Measurements from ENCODE around the gene DNAH1.

The DNAH1 gene

GRCh38 chr3:52393959-52394670, 78.0 kb downstream of the DNAH1 start:
- no peak for DNase-seq

- DNase-seq: no peak
These were observed 78.8 kb downstream of the DNAH1 start for GRCh38 chr3:52394751-52395502.

- DNase-seq: no peak
These were observed 79.4 kb downstream of the DNAH1 start for GRCh38 chr3:52395503-52395865.

GRCh38 chr3:52396011-52396906, 80.1 kb downstream of the DNAH1 start:
- no peak for DNase-seq

GRCh38 chr3:52396907-52397591, 80.9 kb downstream of the DNAH1 start:
- DNase-seq: no peak

- DNase-seq: no peak
These were observed 81.7 kb downstream of the DNAH1 start for GRCh38 chr3:52397676-52398399.

- no peak for DNase-seq
These were observed 82.6 kb downstream of the DNAH1 start for GRCh38 chr3:52398670-52399081.

GRCh38 chr3:52399131-52399530, 83.0 kb downstream of the DNAH1 start:
- no peak for DNase-seq

- no peak for DNase-seq
These were observed 83.5 kb downstream of the DNAH1 start for GRCh38 chr3:52399593-52399992.

GRCh38 chr3:52400275-52400793, 84.2 kb downstream of the DNAH1 start:
- DNase-seq: no peak

GRCh38 chr3:52401021-52401420, 84.9 kb downstream of the DNAH1 start:
- DNase-seq: no peak

GRCh38 chr3:52401551-52401950, 85.4 kb downstream of the DNAH1 start:
- no peak for DNase-seq

GRCh38 chr3:52402101-52402521, 86.0 kb downstream of the DNAH1 start:
- DNase-seq: no peak

- no peak for DNase-seq
These were observed 86.7 kb downstream of the DNAH1 start for GRCh38 chr3:52402706-52403270.

- no peak for DNase-seq
These were observed 87.2 kb downstream of the DNAH1 start for GRCh38 chr3:52403271-52403841.

- no peak for DNase-seq
These were observed 87.8 kb downstream of the DNAH1 start for GRCh38 chr3:52403955-52404354.

- DNase-seq: no peak
These were observed 88.3 kb downstream of the DNAH1 start for GRCh38 chr3:52404391-52404790.

- DNase-seq: no peak
These were observed 88.9 kb downstream of the DNAH1 start for GRCh38 chr3:52405066-52405465.

- no peak for DNase-seq
These were observed 89.5 kb downstream of the DNAH1 start for GRCh38 chr3:52405601-52406110.

GRCh38 chr3:52406231-52406661, 90.1 kb downstream of the DNAH1 start:
- DNase-seq: no peak
